Cerebellar cortex (tissue), 1 donor: ENCODE results near the gene ANO6.
"Not testable (repeated sequence)": the region's sequence is repeated elsewhere in the genome, so short reads cannot be mapped to it uniquely, and the experiment has no call there.

ENCODE experiments used
- DNase-seq: peaks from one replicate; pipeline ENCODE4 v3.0.0-alpha.2; 2015; ENCODE audit warnings: low spot score

The ANO6 gene, protein sequence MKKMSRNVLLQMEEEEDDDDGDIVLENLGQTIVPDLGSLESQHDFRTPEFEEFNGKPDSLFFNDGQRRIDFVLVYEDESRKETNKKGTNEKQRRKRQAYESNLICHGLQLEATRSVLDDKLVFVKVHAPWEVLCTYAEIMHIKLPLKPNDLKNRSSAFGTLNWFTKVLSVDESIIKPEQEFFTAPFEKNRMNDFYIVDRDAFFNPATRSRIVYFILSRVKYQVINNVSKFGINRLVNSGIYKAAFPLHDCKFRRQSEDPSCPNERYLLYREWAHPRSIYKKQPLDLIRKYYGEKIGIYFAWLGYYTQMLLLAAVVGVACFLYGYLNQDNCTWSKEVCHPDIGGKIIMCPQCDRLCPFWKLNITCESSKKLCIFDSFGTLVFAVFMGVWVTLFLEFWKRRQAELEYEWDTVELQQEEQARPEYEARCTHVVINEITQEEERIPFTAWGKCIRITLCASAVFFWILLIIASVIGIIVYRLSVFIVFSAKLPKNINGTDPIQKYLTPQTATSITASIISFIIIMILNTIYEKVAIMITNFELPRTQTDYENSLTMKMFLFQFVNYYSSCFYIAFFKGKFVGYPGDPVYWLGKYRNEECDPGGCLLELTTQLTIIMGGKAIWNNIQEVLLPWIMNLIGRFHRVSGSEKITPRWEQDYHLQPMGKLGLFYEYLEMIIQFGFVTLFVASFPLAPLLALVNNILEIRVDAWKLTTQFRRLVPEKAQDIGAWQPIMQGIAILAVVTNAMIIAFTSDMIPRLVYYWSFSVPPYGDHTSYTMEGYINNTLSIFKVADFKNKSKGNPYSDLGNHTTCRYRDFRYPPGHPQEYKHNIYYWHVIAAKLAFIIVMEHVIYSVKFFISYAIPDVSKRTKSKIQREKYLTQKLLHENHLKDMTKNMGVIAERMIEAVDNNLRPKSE

DNA sequence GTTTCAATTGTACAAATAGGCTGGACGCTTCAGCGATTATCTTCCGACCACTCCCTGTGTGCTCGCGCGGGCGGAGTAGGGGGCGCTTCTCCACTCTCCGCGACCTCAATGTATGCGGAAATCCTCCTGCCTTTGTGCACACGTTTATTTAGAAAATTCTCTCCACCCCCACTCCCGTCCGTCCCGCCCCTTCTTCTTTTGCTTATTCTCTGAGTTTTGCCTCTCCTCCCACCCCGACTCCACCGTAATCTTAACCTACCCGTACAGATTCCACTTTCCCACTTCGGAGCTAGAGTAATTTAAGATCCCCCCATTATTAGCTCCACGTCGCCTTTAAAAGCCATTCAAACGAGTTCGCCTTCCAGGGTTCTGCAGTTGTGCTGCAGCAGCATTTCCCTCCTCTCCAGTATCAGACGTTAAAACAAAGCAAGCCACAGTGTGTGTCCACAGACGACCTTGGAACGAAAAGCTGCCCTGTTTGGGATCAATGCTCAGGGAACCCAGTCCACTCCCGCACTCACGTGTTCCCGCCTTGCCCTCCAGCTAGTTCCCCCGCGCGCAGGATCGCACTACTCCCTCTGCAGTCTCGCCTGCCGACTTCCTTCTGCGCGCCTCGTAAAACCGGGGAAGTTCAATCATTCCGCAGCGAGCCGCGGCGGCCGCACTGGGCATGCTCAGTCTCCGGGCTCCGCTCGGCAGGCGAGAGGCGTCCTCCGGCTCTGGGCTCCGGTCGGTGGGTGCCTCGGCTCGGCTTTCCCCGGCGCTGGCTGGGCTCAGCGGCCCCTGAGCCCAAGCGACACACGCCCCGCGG lies at the start of gene ANO6:
TSS of gene ANO6 (plus strand) at position 677 of the 811 bp plus-strand sequence. CDS start 227 bp downstream, outside the sequence.
- DNase-seq, result peak; percentile 71

DNA sequence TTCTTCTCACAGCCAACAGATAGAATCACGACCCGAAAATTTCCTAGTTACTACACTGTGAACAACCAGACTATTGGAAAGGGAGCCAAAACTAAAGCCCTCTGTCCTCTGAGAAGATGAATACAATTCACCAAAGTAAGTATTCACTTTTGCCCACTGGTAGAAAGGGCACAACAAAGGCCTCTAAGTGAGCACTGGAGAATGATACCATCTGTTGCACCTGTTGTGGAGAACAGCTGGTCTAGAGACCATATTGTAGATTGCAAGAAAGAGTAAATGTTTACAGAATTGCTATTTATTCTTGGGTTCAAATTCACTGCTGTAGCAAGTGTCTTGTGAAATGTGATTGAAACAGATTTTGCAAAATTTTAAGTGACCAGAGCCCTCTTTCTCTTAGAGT lies 46.9 kb upstream of the ANO6 start:
- DNase-seq, result no peak

DNA sequence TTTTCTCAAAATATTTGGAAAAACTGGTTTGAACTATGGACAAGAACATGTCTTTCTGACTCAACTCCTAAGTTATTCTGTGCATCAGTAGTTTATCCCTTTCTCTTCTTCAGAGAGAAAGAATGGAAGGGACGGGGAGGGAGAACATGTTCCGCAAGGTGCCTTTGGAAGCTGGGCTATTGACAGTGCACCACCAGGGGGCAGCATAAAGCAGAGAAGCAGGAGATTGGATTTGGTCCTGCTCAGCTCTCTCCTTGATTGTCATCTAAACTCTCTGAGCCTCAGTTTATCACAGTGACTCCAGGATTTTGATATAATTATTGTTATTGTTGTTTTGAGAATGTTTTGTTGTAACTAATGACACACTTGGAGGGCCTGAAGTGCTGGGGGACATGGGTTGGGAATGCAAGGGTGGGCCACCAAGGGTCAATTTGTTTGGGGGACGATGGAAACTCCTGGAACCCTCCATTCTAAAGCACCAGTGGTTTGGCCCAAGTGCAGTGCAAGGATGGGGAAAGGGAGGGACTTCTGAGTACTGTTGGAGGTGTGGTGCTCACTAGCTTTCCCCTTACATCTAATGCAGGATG lies 45.3 kb upstream of the ANO6 start:
- peak; percentile 57 for DNase-seq

DNA sequence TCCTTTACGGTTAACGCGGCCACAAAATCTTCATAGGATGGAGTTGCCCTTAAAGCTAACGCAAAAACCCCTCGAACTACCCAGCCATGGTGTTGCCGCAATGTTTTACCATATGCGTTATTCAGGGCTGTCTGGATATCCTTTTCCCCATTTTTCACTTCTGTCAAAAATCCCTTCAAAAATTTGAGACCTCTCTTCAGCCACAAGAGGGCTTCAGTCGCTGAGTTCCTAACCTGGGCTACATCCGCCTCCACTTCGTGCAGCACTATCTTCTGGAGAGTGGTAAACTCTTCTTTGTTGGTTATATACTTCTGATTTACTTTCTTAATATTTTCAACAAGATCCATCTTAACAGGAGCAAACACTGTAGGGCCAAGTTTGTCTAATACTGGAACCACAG lies 42.6 kb upstream of the ANO6 start:
- not testable (repeated sequence) for DNase-seq

DNA sequence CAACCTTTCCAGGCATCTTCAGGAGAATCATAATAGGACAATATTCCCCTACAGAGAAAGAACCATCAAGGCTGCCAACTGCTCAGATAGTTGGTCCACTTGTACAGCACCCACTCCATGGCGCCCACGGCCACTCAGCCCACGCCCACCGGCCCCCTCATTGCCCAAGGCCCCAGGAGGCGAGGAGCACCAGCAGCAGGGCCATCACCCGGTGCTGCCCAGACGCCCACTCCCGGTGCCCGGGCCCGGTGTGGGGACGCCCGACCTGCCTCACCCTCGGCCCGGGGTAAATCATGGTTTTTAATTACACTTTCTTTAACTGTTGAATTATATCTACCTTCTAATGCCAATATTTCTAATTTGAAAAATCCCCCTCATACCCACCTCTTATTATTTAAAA lies 41.3 kb upstream of the ANO6 start:
- no peak for DNase-seq

DNA sequence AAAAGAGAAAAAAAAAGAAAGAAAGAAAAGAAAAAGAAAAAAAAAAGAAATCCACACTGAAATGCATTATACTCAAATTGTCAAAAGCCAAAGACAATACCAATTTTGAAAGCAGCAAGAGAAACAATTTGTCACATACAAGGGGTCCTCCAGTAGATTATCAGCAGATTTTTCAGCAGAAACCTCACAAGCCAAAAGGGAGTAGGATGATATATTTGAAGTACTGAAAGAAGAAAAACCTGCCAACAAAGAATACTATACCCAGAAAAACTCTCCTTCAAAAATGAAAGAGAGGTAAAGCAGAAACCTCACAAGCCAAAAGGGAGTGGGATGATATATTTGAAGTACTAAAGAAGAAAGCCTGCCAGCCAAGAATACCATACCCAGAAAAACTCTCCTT lies 37.1 kb upstream of the ANO6 start:
- DNase-seq, result no peak

DNA sequence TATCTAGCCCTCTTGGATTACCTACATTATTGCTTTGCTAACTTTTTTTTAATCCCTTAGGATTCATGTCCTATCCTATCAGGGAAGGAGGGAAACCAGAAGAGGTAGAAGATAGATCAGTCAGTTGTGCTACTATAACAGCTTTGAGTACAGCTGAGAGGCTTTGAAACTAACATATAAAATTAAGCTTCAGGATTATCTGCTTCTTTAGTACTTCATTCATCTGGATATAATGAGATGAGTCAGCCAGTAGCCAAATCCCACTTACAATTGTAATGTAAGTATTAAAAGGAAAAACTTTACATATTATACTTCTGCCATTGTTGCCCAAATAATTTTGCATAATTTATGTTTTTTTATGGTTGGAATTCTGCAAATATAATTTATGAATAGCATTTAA lies 33.4 kb upstream of the ANO6 start:
- DNase-seq, result no peak

DNA sequence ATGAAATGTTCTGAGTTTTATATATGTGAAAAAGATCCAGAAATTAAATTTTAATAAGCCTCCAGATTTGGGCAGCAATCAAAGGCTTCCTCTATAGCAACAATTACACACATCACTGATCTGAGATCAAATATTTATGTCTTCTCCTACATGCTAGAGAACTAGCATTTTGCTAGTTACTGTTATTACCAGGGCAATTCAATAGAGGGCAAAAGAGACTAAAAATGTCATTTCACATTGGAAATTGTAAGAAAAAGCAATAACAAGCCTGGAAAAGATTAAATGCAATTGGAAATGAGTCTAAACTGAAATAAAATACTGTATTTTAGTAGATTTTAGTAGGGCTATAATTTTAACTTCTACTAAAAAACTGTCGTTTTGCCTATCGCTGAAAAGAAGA lies 32.6 kb upstream of the ANO6 start:
- no peak for DNase-seq

DNA sequence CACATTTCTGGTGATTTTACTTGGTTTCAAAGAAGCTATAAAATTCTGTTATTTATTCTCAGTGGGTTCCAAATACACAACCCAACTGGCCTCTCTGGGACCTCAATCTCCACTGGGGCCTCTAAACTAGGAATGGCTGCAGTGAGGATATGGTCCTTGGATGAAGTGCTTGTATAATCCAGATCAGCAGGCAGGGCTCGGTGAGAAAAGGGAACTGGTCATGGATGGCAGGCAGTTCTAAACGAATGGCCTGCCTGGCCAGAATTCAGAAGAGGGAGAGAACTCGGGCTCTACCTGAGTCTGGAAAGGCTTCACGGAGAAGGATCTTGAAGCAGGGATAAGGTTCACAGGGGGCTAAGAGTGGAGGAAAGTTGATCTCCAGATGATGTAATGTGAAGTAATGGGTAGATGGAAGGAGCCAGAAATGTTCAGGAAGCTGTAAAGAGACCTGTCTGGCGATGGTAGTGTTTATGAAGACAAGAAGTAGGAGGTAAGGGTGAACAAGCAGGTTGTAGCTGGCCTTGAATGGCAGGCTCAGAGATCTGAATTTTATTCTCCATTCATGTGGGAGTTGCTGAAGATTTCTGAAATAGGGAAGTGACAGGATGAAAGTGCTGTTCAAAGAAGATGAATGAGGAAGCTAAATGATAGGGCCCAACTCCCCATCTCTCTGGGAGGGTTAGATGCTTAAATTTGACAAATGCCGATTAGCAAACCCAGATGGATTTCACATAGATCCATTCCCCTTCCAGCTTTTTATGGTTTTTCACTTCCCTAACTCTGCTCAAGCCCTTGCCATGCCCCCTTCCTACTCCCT lies 31.5 kb upstream of the ANO6 start:
- DNase-seq, result no peak

DNA sequence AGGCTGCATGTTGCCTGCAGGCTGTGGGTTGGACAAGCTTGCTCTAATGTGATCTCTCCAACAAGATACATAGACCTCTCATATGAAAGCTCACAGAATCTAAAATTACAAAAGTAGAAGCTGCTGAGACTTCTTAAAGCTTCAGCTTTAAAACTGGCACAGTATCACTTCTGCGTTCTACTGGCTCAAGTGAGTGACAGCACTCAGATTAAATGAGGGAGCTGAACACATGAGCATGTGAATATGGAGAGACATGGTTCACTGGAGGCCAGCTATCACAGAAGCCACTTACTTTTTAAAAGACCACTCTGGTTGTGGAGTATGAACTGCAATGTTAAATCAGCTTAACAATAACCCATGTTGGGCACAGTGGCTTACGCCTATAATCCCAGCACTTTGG lies 29.1 kb upstream of the ANO6 start:
- DNase-seq, result no peak

DNA sequence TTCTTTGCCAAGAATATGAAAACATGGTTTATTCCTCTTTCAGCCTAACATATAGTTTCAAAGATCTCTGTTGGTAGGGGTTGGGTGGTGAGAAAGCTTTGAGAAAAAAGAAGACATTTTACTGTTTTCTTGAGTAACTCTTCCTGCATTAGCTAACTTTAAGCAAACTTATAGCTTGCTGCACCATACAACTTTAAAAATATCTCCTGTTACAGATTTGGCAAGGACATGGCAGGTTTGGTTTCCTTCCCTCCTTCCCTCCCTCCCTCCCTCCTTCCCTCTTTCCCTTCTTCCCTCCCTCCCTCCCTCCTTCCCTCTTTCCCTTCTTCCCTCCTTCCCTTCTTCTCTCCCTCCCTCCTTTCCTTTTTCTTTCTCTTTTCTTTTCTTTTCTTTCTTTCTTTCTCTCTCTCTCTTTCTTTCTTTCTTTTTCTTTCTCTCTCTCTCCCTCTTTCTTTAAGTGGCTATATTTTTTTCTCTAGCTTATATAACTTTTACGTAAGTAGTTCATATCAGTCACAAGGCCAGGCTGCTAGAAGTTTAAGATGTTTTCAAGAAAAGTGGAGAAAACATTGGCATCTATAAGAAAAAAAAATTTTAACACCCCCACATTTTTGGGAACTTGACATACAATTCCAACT lies 26.0 kb upstream of the ANO6 start:
- no peak for DNase-seq

DNA sequence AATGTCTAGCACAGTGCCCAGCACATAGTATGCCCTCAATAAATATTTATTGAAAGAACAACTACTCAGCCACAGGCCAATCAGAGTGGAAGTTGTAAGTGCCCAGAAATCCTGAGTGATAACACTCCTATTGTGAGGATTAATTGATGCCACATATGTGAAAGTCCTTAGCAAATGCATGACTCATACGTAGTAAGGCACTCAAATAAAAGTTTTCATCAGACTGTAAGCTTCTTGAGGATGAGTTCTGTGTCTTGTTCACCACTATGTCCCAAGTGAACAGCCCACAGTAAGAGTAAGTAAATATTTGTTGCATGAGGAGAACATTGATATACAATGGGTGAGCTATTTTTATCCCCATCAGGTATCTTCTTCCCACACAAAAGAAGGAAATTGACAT lies 24.7 kb upstream of the ANO6 start:
- DNase-seq, result no peak

DNA sequence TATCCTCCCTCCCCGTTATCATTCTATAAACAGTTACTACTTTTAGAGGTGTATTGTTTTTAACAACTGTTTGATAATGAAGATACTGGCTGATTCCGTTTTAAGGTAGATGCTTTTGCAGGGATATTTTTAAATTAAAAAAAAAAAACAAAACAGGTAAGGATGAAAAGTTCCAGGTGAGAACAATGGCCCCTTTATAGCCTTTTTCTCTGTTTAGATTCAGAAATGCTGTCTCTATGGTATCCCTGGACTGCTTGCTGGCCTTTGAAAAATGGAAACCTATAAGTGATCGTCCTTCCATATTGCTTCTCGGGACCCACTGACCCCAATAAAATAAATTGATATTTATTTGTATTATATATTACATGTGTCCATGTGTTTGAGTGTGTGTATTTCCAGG lies 23.2 kb upstream of the ANO6 start:
- DNase-seq, result no peak

DNA sequence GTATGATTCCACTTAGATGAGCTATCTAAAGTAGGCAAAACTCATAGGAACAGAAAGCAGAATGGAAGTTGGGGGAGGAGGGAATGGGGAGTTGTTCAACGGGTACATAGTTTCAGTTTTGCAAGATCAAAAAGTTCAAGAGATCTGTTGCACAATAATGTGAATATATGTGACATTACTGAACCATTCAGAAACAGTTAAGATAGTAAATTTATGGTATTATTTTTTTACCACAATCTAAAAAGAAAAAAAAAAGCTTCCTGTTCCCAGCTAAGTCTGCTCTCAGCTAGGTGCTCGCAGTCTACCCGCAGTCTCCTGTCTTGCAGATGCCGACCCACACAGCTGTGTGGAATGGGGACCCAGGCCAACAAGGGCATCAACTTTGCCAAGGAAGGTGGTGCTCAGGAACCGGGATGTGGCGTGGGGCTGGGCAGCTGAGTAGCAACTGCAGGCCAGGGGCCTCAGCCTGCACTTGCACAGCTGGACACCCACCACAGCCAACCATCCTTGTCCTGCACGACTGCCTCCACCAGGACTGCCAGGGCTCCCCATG lies 15.3 kb upstream of the ANO6 start:
- no peak for DNase-seq

DNA sequence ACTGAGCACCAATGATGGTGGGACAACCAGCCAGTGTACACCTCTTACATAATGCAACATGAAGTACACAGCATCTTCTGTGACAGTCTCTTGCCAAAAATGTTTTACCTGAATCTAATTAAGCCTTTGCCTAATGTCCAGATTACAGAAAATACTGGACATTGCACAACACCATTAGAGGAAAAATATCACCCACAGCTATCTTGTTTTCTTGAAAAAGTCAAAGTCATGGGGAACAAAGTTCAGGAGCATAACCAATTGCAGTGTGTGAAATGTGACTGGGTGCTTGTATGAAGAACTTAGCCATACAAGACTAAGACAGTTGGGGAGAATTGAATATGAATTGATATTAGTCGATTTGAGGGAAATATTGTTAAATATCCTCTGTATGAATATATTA lies 12.1 kb upstream of the ANO6 start:
- no peak for DNase-seq

DNA sequence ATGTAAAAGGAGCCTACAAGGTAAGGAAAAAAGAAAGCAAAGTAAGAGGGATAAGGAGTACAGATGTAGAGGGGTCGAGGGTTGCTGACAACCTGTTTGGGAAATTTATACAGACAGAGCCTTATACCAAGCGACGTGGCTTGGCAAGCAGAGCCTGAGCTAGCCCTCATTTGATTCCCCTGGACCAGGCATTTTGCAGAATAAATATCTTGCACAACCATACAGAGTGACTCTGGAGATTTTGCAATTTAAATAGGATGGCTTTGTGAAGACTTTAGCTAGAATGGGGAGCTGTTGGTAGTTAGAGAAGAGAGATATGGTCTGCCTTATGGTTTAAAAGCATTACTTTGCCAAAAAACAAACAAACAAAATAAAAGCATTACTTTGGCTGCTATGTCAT lies 11.1 kb upstream of the ANO6 start:
- DNase-seq, result no peak

DNA sequence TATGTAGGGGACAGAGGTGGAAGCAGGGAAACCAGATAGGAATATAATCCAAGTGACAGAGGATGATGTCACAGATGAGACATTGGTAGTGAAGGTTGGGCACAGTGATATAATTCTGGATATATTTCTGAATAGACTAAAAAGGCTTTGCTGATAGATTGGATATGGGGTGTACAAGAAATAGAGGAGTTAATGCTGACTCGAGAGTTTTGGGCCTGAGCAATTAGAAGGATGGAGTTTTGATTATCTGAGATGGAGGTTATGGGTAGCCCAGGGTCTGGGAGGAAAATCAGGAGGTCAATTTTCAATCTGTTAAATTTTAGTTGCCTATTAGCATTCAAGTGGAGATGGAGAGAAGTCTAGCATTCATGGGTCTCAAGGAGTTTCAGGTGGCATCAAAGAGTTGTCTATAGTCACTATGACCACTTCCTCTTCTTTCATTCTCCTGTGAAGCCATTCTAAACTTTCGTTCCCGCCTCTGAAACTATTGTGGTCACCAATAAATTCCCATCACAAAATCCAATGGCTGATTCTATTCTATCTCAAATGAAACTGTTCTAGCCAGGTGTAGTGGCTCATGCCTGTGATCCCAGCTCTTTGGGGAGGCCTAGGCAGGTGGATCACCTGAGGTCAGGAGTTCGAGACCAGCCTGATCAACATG lies 10.6 kb upstream of the ANO6 start:
- no peak for DNase-seq

DNA sequence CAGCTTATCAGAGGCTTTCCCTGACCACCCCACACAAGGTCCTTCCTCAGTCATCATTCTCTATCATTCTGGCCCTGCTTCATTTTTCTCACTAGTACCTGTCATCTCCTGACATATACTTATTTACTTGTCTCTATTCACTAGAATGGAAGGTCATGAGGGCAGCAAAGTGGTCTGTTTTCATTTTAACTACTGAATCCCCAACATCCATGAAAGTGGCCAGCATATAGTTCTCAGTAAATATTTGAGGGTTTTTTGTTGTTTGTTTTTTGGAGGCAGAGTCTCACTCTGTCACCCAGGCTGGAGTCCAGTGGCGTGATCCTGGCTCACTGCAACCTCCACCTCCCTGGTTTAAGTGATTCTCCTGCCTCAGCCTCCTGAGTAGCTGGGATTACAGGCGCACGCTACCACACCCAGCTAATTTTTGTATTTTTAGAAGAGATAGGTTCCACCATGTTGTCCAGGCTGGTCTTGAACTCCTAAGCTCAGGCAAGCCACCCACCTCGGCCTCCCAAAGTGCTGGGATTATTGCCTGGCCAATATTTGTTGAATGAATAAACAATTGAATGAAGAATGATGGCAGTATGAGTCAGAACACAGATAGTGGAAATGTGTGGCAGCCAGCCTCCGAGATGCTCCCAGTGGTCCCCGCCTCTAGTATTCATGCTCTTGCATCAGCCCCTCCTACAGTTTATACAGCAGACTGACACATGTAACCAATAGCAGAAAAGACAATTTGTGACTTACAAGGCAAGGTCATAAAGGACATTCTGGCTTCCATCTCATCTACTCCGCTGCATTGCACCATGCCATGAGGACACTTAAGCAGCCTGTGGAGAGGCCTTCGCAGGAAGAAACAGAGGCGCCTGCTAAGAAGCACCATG lies 7.0 kb upstream of the ANO6 start:
- DNase-seq, result no peak

DNA sequence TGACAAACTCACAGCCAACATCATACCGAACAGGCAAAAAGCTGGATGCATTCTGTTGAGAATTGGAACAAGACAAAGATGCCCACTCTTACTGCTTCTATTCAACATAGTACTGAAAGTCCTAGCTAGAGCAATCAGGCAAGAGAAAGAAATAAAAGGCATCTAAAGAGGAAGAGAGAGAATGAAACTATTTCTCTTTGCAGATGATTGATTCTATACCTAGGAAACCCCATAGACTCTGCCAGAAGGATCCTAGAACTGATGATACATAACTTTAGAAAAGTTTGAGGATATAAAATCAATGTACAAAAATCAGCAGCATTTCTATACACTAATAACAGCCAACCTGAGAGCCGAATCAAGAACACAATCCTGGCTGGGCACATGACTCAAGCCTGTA lies 6.1 kb upstream of the ANO6 start:
- DNase-seq, result no peak
